ENCODE data around the gene RPSA.

DNA sequence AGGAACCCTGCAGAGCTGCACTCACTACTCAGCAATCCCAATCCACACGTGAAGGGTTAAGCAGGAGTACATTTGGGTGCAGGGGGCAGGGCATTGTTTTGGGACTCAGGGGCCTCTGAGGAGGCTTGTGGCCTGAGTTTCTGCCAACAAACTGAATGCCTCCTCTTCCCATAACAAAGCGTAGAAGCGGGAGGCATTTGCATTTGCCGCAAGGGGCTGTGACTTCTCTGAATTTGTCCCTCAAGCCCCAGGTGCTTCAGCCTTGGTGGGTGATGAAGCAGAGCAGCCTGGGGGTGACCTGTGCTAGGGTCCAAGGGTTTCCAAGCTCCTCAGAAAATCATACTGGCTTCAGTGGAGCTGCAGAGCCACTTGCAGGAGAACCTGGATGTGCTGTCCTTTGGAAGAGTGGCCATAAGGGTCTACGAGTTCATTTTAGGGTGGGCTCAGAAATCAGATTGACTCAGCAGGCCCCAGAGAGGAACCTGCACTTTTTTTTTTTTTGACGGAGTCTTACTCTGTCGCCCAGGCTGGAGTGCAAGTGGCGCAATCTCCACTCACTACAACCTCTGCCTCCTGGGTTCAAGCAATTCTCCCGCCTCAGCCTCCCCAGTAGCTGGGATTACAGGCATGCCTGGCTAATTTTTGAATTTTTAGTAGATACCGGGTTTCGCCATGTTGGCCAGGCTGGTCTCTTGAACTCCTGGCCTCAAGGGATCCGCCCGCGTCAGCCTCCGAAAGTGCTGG, 1.4 kb upstream of the RPSA start:
- TF ChIP-seq CTCF (IDR thresholded peaks at IDR 0.05; ENCODE audit: low read depth, low read length, poor library complexity, severe bottlenecking): no peak
- no peak for TF ChIP-seq EZH2phosphoT487 (IDR thresholded peaks at IDR 0.05; ENCODE audit: borderline replicate concordance, low read length)

Data from DOHH2 (cell line).